ENCODE measurements around the gene ALDH2.

ALDH2 gene

GRCh38 chr12:111858778-111859177 is 92.0 kb downstream of the ALDH2 start:
- TF ChIP-seq Cebpa-rat (IDR thresholded peaks at IDR 0.05), result no peak
- H3K9me3 ChIP-seq (replicated peaks in 1 of 11), result peaks cover 0 to 10% (median 3%) of the 10 kb centered on the region in 11 experiments; a peak in 7 of 22 replicates
- H3K4me2 ChIP-seq, result no peak overlapping the region
- H4K20me1 ChIP-seq, result peaks cover 19 to 100% (median 100%) of the 10 kb centered on the region in 11 experiments; a peak in 20 of 22 replicates
- H3K4me3 ChIP-seq, result no peak overlapping the region
- no peak overlapping the region for H3K9ac ChIP-seq
- no peak overlapping the region for H3K27ac ChIP-seq
- peaks cover 21 to 98% (median 76%) of the 10 kb centered on the region in 11 experiments for H3K36me3 ChIP-seq
- no peaks in the 10 kb centered on the region for H3K4me1 ChIP-seq
- no peaks in the 10 kb centered on the region for H3K27me3 ChIP-seq

GRCh38 chr12:111864913-111865312 is 98.2 kb downstream of the ALDH2 start:
- Histone ChIP-seq H3K9me3 (replicated peaks in 1 of 11) (no peaks in the 10 kb centered on the region), H4K20me1 (peaks cover 25 to 100% (median 84%) of the 10 kb centered on the region in 11 experiments; a peak in 21 of 22 replicates)
- no peak for TF ChIP-seq Cebpa-rat (IDR thresholded peaks at IDR 0.05)

More at GRCh38 chr12:111864913-111865312, 98.2 kb downstream of the ALDH2 start:
- Histone ChIP-seq H3K27ac (no peak overlapping the region), H3K9ac (no peak overlapping the region), H3K36me3 (peaks cover 62 to 100% (median 97%) of the 10 kb centered on the region in 11 experiments), H3K27me3 (no peaks in the 10 kb centered on the region), H3K4me2 (no peak overlapping the region), H3K4me3 (no peak overlapping the region), H3K4me1 (no peaks in the 10 kb centered on the region)
